ENCODE results near the gene RYR2.

DNA sequence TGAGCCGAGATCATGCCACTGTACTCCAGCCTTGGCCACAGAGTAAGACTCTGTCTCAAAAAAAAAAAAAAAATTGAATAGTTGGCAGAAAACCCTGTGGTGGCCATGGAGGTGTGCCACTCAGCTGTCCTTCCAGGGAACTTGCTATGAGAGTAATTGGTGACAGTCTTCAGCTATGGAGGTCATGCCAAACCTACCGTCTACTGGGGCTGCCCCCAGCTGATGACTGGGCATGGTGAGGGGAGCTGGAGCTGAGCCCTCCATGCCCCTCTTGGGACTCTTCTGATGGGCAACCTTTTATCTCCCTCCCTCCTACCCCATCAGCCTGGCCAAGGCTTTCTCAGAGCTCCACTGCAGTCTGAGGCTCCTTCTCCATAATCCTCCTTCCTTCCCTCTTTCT is 84.2 kb downstream of the RYR2 start:
- TF ChIP-seq, protein P1, sequence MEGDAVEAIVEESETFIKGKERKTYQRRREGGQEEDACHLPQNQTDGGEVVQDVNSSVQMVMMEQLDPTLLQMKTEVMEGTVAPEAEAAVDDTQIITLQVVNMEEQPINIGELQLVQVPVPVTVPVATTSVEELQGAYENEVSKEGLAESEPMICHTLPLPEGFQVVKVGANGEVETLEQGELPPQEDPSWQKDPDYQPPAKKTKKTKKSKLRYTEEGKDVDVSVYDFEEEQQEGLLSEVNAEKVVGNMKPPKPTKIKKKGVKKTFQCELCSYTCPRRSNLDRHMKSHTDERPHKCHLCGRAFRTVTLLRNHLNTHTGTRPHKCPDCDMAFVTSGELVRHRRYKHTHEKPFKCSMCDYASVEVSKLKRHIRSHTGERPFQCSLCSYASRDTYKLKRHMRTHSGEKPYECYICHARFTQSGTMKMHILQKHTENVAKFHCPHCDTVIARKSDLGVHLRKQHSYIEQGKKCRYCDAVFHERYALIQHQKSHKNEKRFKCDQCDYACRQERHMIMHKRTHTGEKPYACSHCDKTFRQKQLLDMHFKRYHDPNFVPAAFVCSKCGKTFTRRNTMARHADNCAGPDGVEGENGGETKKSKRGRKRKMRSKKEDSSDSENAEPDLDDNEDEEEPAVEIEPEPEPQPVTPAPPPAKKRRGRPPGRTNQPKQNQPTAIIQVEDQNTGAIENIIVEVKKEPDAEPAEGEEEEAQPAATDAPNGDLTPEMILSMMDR (IDR thresholded peaks at IDR 0.05): no peak
- no peak for TF ChIP-seq POLR2A (IDR thresholded peaks at IDR 0.05)
